HEK293 (cell line): ENCODE results near the gene PKDREJ.

ENCODE experiments used
- INSM2 ChIP-seq: fragments of 450-650 bp; formaldehyde crosslinking; IDR thresholded peaks from 2 replicates; pipeline ENCODE4 v1.5.1; 2016; ENCODE audit warnings: missing biosample characterization, missing genetic modification characterization
- KLF1 ChIP-seq: fragments of 450-650 bp; formaldehyde crosslinking; IDR thresholded peaks from 2 replicates; pipeline ENCODE4 v1.5.1; 2016; ENCODE audit warnings: missing biosample characterization, missing genetic modification characterization
- SP3 ChIP-seq: fragments of 450-650 bp; formaldehyde crosslinking; IDR thresholded peaks from 2 replicates; pipeline ENCODE4 v1.5.1; 2016; ENCODE audit warnings: missing biosample characterization, missing genetic modification characterization
- TRIM28 ChIP-seq: IDR thresholded peaks from 2 replicates; pipeline ENCODE4 v1.6.1; 2011; ENCODE audit warnings: low read length, control low read depth, borderline replicate concordance
- ZFP37 ChIP-seq: fragments of 450-650 bp; formaldehyde crosslinking; IDR thresholded peaks from 2 replicates; pipeline ENCODE4 v1.5.1; 2016; ENCODE audit warnings: missing biosample characterization, missing genetic modification characterization
- ZNF146 ChIP-seq: fragments of 450-650 bp; formaldehyde crosslinking; IDR thresholded peaks from 2 replicates; pipeline ENCODE4 v1.5.1; 2016; ENCODE audit warnings: missing biosample characterization, missing genetic modification characterization
- ZNF18 ChIP-seq: fragments of 450-650 bp; formaldehyde crosslinking; IDR thresholded peaks from 2 replicates; pipeline ENCODE4 v1.5.1; 2016; ENCODE audit warnings: missing biosample characterization, missing genetic modification characterization
- ZNF280C ChIP-seq: fragments of 450-650 bp; formaldehyde crosslinking; IDR thresholded peaks from 2 replicates; pipeline ENCODE4 v1.5.1; 2016; ENCODE audit warnings: missing biosample characterization, missing genetic modification characterization
- ZNF280D ChIP-seq: fragments of 450-650 bp; formaldehyde crosslinking; IDR thresholded peaks from 2 replicates; pipeline ENCODE4 v1.5.1; 2016; ENCODE audit warnings: missing biosample characterization, missing genetic modification characterization
- ZNF350 ChIP-seq: fragments of 450-650 bp; formaldehyde crosslinking; IDR thresholded peaks from 2 replicates; pipeline ENCODE4 v1.5.0; 2017; ENCODE audit warnings: missing biosample characterization, mild to moderate bottlenecking, missing genetic modification characterization
- ZNF366 ChIP-seq: fragments of 450-650 bp; formaldehyde crosslinking; conservative IDR thresholded peaks from 2 replicates; pipeline ENCODE4 v1.5.1; 2016; ENCODE audit warnings: missing biosample characterization, missing genetic modification characterization
- ZNF37A ChIP-seq: fragments of 450-650 bp; IDR thresholded peaks from 2 replicates; pipeline ENCODE4 v1.5.1; 2018; ENCODE audit warnings: missing biosample characterization, missing genetic modification characterization
- ZNF423 ChIP-seq: fragments of 450-650 bp; formaldehyde crosslinking; IDR thresholded peaks from 2 replicates; pipeline ENCODE4 v1.5.1; 2016; ENCODE audit warnings: missing biosample characterization, missing genetic modification characterization
- ZNF48 ChIP-seq: fragments of 450-650 bp; formaldehyde crosslinking; IDR thresholded peaks from 2 replicates; pipeline ENCODE4 v1.5.1; 2016; ENCODE audit warnings: missing biosample characterization, missing genetic modification characterization
- ZNF514 ChIP-seq: fragments of 450-650 bp; formaldehyde crosslinking; IDR thresholded peaks from 2 replicates; pipeline ENCODE4 v1.5.1; 2016; ENCODE audit warnings: missing biosample characterization, missing genetic modification characterization
- ZNF518A ChIP-seq: fragments of 450-650 bp; formaldehyde crosslinking; conservative IDR thresholded peaks from 2 replicates; pipeline ENCODE4 v1.5.1; 2016; ENCODE audit warnings: low read depth, missing biosample characterization, missing genetic modification characterization
- ZNF600 ChIP-seq: fragments of 450-650 bp; formaldehyde crosslinking; IDR thresholded peaks from 2 replicates; pipeline ENCODE4 v1.5.1; 2016; ENCODE audit warnings: missing biosample characterization, missing genetic modification characterization
- ZNF624 ChIP-seq: fragments of 450-650 bp; formaldehyde crosslinking; IDR thresholded peaks from 2 replicates; pipeline ENCODE4 v1.5.1; 2017; ENCODE audit warnings: missing biosample characterization, missing genetic modification characterization
- ZNF660 ChIP-seq: fragments of 450-650 bp; IDR thresholded peaks from 2 replicates; pipeline ENCODE4 v1.5.1; 2018; ENCODE audit warnings: missing biosample characterization, mild to moderate bottlenecking, missing genetic modification characterization
- ZNF677 ChIP-seq: fragments of 450-650 bp; IDR thresholded peaks from 2 replicates; pipeline ENCODE4 v1.5.0; 2018; ENCODE audit warnings: missing biosample characterization, mild to moderate bottlenecking, missing genetic modification characterization, moderate library complexity
- ZNF704 ChIP-seq: fragments of 450-650 bp; formaldehyde crosslinking; IDR thresholded peaks from 2 replicates; pipeline ENCODE4 v1.5.1; 2016; ENCODE audit warnings: missing biosample characterization, missing genetic modification characterization
- ZNF776 ChIP-seq: fragments of 450-650 bp; formaldehyde crosslinking; IDR thresholded peaks from 2 replicates; pipeline ENCODE4 v1.5.0; 2017; ENCODE audit warnings: missing biosample characterization, missing genetic modification characterization, borderline replicate concordance
- ZSCAN4 ChIP-seq: fragments of 450-650 bp; formaldehyde crosslinking; IDR thresholded peaks from 2 replicates; pipeline ENCODE4 v1.5.1; 2017; ENCODE audit warnings: missing biosample characterization, missing genetic modification characterization

The PKDREJ gene

GRCh38 chr22:46250035-46250782 lies 12.9 kb downstream of the PKDREJ start, which contains the start of gene CDPF1 (continued):
- TF ChIP-seq ZNF280D (tag by site-specific recombination) (no peak), SP3 (tag by site-specific recombination) (peak; percentile 26; the same call in 1 of the 2 replicates), ZNF37A (tag by site-specific recombination) (no peak), ZNF624 (no peak), INSM2 (tag by site-specific recombination) (peak; percentile 42; the same call in 1 of the 2 replicates), ZNF423 (no peak), ZNF146 (no peak), ZNF518A (tag by site-specific recombination) (peak; percentile 43; the same call in 1 of the 2 replicates), TRIM28 (0 out of 2 replicates have a peak, but pooled peaks have one; percentile 49), ZSCAN4 (tag by site-specific recombination) (no peak), ZNF776 (tag by site-specific recombination) (no peak), ZNF660 (peak; percentile 59; the same call in 1 of the 2 replicates), ZNF600 (tag by site-specific recombination) (peak; percentile 83), ZNF514 (no peak), ZNF48 (tag by site-specific recombination) (no peak), ZNF350 (no peak), ZNF366 (tag by site-specific recombination) (no peak), ZNF280C (tag by site-specific recombination) (no peak), ZNF704 (no peak), ZNF677 (tag by site-specific recombination) (no peak), KLF1 (tag by site-specific recombination) (peak; percentile 45; the same call in 1 of the 2 replicates), ZNF18 (no peak), ZFP37 (peak; percentile 37; the same call in 1 of the 2 replicates)
